HepG2 (cell line): Measurements from ENCODE around the gene SLC4A11. TPM values are rescaled to one million over a fixed set of nuclear protein-coding genes. Genes with fewer than 3 reads are reported as not detected.
A peak's percentile ranks its signal among the peaks of the same experiment; 100 is the strongest.

Source experiments
- AFF4 ChIP-seq: sonication (generic); formaldehyde crosslinking; IDR thresholded peaks from 2 replicates; pipeline ENCODE4 v1.4.0; 2020; ENCODE audit warnings: missing genetic modification reagents
- FOXK1 ChIP-seq: sonication (generic); formaldehyde crosslinking; IDR thresholded peaks from 2 replicates; pipeline ENCODE4 v1.4.0; 2020; ENCODE audit warnings: low read depth, missing genetic modification reagents, borderline replicate concordance
- MTA3 ChIP-seq: sonication (generic); formaldehyde crosslinking; IDR thresholded peaks from 2 replicates; pipeline ENCODE4 v1.4.0; 2020; ENCODE audit warnings: missing genetic modification reagents
- SALL1 ChIP-seq: sonication (generic); formaldehyde crosslinking; IDR thresholded peaks from 2 replicates; pipeline ENCODE4 v1.8.0; 2022; ENCODE audit warnings: mild to moderate bottlenecking, missing genetic modification reagents
- SIN3B ChIP-seq: fragments of 150-350 bp; IDR thresholded peaks from 2 replicates; pipeline ENCODE4 v1.6.1; 2014; ENCODE audit warnings: low read length
- STAT5B ChIP-seq: sonication (generic); formaldehyde crosslinking; IDR thresholded peaks from 2 replicates; pipeline ENCODE4 v1.4.0; 2020; ENCODE audit warnings: missing genetic modification reagents
- ZBTB26 ChIP-seq: IDR thresholded peaks from 2 replicates; pipeline ENCODE4 v1.6.1; 2016; ENCODE audit warnings: missing compliant biosample characterization, missing genetic modification reagents, borderline replicate concordance
- ZNF280D ChIP-seq: sonication (generic); formaldehyde crosslinking; IDR thresholded peaks from 2 replicates; pipeline ENCODE4 v1.5.1; 2020; ENCODE audit warnings: mild to moderate bottlenecking, missing genetic modification reagents
- ZNF296 ChIP-seq: sonication (generic); formaldehyde crosslinking; conservative IDR thresholded peaks from 2 replicates; pipeline ENCODE4 v1.5.0; 2020; ENCODE audit warnings: mild to moderate bottlenecking, missing genetic modification reagents
- ZNF335 ChIP-seq: sonication (generic); formaldehyde crosslinking; IDR thresholded peaks from 2 replicates; pipeline ENCODE4 v1.4.0; 2020; ENCODE audit warnings: missing genetic modification reagents
- ZNF407 ChIP-seq: sonication (generic); formaldehyde crosslinking; IDR thresholded peaks from one replicate; pipeline ENCODE4 v1.5.1; 2020; ENCODE audit warnings: mild to moderate bottlenecking, missing genetic modification reagents; ENCODE audit errors: not compliant biosample characterization
- ZNF749 ChIP-seq: sonication (generic); formaldehyde crosslinking; IDR thresholded peaks from 2 replicates; pipeline ENCODE4 v1.8.0; 2022; ENCODE audit warnings: mild to moderate bottlenecking, missing genetic modification reagents, moderate library complexity, borderline replicate concordance
- polyA plus RNA-seq, 8 experiments: library from polyadenylated mRNA; depleted of rRNA in 3 of 8; stranded (reverse) in 7 of 8; unstranded in 1 of 8; fragments of >200 nt; fragmentation: Illumina TruSeq in 4 of 8; extraction: Trizol in 4 of 8; gene quantifications; 2 replicates each; pipeline versions ENCODE4 v1.2.1 to v1.2.3, GENCODE V29; 2011 to 2016; ENCODE audit warnings: low read depth in 4 of 8, missing spikeins in 1 of 8, mixed read lengths in 1 of 8; ENCODE audit not compliant: insufficient read depth in 1 of 8
- total RNA-seq, 5 experiments: library from RNA; depleted of rRNA; stranded (reverse); fragments of >200 nt; fragmentation: Illumina TruSeq; extraction: Trizol; gene quantifications; 2 replicates each; pipeline ENCODE4 v1.2.3, GENCODE V29; 2016; ENCODE audit warnings: low read depth in 1 of 5

SLC4A11 gene
- total and polyA plus RNA-seq, 2 of the 13 experiments (the other 11 are each of a cell fraction or from before 2014, with no cell fraction given) = 3.9 to 27.0 TPM

GRCh38 chr20:3209257-3209945 is 29.6 kb downstream of the SLC4A11 start, which contains the start of gene ITPA (continued):
- TF ChIP-seq ZNF749 (no peak), ZNF296 (peak; percentile 49; the same call in 1 of the 2 replicates), ZNF335 (CRISPR knock-in tag) (peak; percentile 27; the same call in 1 of the 2 replicates), ZBTB26 (CRISPR knock-in tag) (peak; percentile 79), FOXK1 (CRISPR knock-in tag) (peak; percentile 82; the same call in 1 of the 2 replicates), SALL1 (CRISPR knock-in tag) (peak; percentile 75), MTA3 (no peak), STAT5B (0 out of 2 replicates have a peak, but pooled peaks have one; percentile 42), ZNF280D (CRISPR knock-in tag) (peak; percentile 55; the same call in 1 of the 2 replicates), ZNF407 (peak; percentile 71), AFF4 (CRISPR knock-in tag) (no peak), SIN3B (peak; percentile 60; the same call in 1 of the 2 replicates)
